NCI-H82 treated with DMSO at 0.1 percent for 48 hours (cell line): ENCODE data around the gene CDKN2AIP.

Experiments
- DNase-seq: peaks from one replicate; lab custom pipeline; 2025; ENCODE audit not compliant: unreplicated experiment; lab: John Stamatoyannopoulos, UW

CDKN2AIP gene

GRCh38 chr4:183444214-183445096, at the start of gene CDKN2AIP:
Gene CDKN2AIP (plus strand): TSS chr4:183444636. CDS start chr4:183444798, 162 bp downstream.
- DNase-seq = peak; percentile 58

- DNase-seq = no peak
Measured at GRCh38 chr4:183395395-183395794, 49.0 kb upstream of the CDKN2AIP start.

- no peak for DNase-seq
Measured at GRCh38 chr4:183396227-183396637, 48.2 kb upstream of the CDKN2AIP start.

GRCh38 chr4:183397741-183398297, 46.6 kb upstream of the CDKN2AIP start:
- DNase-seq = no peak

GRCh38 chr4:183398298-183399125, 45.9 kb upstream of the CDKN2AIP start:
- no peak for DNase-seq

- DNase-seq = no peak
Measured at GRCh38 chr4:183399126-183399522, 45.3 kb upstream of the CDKN2AIP start.

GRCh38 chr4:183399616-183400015, 44.8 kb upstream of the CDKN2AIP start:
- DNase-seq = no peak

GRCh38 chr4:183400035-183400434, 44.4 kb upstream of the CDKN2AIP start:
- DNase-seq = no peak

- no peak for DNase-seq
Measured at GRCh38 chr4:183401473-183401872, 43.0 kb upstream of the CDKN2AIP start.

- DNase-seq = no peak
Measured at GRCh38 chr4:183402771-183403170, 41.7 kb upstream of the CDKN2AIP start.

GRCh38 chr4:183403486-183403885, 41.0 kb upstream of the CDKN2AIP start:
- no peak for DNase-seq

GRCh38 chr4:183403961-183404360, 40.5 kb upstream of the CDKN2AIP start:
- DNase-seq = no peak

- no peak for DNase-seq
Measured at GRCh38 chr4:183405303-183405702, 39.1 kb upstream of the CDKN2AIP start.

GRCh38 chr4:183407128-183407585, 37.3 kb upstream of the CDKN2AIP start:
- DNase-seq = peak; percentile 6

GRCh38 chr4:183407635-183408464, 36.6 kb upstream of the CDKN2AIP start:
- DNase-seq = no peak

- DNase-seq = no peak
Measured at GRCh38 chr4:183408796-183409195, 35.6 kb upstream of the CDKN2AIP start.

- DNase-seq = no peak
Measured at GRCh38 chr4:183409483-183409882, 35.0 kb upstream of the CDKN2AIP start.

- no peak for DNase-seq
Measured at GRCh38 chr4:183409934-183410333, 34.5 kb upstream of the CDKN2AIP start.

- DNase-seq = no peak
Measured at GRCh38 chr4:183411291-183411861, 33.1 kb upstream of the CDKN2AIP start.

- DNase-seq = no peak
Measured at GRCh38 chr4:183412821-183413220, 31.6 kb upstream of the CDKN2AIP start.
